ENCODE results near the gene TRMT2A.

Gene TRMT2A

GRCh38 chr22:20099099-20099711 lies 17.8 kb downstream of the TRMT2A start:
- DNase-seq: no peak

DNA sequence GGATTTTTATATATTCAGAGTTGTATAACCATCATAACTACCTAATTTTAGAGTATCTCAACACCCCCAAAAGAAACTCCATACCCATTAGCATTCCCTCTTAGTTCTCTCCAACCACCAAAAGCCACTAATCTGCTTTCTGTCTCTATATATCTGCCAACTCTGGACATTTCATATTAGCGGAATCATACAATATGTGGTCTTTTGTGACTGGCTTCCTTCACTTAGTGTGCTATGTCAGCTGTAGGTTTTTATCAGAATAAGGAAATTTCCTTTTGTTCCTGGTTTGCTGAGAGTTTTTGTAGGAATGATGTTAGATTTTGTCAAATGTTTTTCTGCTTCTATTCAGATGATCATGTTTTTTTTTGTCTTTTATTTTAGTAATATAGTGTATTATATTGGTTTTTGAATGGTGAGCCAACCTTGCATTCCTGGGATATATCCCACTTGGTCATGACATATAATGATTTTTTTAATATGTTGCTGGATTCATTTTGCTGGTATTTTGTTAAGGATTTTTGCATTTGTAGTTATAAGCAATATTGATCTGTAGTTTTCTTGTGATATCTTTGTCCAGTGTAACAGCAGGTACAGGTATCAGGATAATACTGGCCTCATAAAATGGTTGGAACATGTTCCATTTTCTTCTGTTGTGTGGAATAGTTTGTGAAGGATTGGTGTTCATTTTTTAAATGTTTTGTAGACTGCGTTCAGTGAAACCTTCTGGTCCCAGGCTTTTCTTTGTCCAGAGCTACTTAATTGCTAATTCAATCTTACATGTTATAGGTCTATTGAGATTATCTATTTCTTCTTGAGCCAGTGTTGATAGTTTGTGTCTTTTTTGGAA lies 20.2 kb downstream of the TRMT2A start:
- DNase-seq: no peak

- peak; percentile 64 for DNase-seq
These were observed 21.5 kb downstream of the TRMT2A start for GRCh38 chr22:20095521-20095920.

GRCh38 chr22:20094197-20094807 lies 22.7 kb downstream of the TRMT2A start:
- peak; percentile 58 for DNase-seq

GRCh38 chr22:20093418-20094196 lies 23.4 kb downstream of the TRMT2A start:
- peak; percentile 49 for DNase-seq

GRCh38 chr22:20092477-20092854 lies 24.6 kb downstream of the TRMT2A start:
- no peak for DNase-seq

DNA sequence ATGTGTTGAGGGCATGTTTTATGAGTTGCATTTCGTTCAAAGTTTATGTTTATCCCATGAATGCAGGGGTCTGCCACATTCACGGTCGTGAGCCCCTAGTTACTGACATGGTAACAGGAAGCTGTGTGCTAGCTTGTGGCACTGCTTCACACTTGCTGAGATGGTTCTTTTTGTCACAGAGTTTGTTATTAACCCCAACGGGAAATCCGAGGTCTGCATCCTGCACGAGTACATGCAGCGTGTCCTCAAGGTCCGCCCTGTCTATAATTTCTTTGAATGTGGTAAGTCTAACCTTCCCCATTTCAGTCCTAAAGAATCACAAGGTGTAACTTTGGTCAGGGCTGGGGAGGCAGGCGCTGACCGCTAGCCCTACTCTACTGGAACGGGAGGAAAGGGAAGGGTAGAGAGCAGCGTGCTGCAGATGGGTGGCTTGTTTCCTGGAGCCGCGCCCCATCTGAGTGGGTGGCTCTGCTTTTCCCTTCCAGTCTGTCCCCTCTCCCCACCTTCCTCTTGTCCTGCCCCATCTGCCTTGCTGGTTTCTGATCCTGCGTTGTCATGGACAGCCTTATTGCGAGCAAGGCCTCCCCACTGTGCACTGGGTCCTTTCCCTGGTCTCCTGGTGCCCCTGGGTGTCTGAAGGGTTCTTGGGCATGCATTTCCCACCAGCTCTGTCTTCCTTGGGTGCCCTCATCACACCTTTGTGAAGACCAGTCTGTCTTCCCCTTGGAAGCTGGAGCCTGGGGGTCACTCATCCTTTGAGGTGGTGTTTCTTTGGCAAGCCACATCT lies 25.1 kb downstream of the TRMT2A start:
- no peak for DNase-seq

GRCh38 chr22:20090730-20091240 lies 26.2 kb downstream of the TRMT2A start:
- DNase-seq: no peak

- no peak for DNase-seq
These were observed 26.9 kb downstream of the TRMT2A start for GRCh38 chr22:20089977-20090729.

- no peak for DNase-seq
These were observed 27.6 kb downstream of the TRMT2A start for GRCh38 chr22:20089226-20089976.

GRCh38 chr22:20088263-20088648 lies 28.8 kb downstream of the TRMT2A start:
- DNase-seq: no peak

GRCh38 chr22:20087319-20088262 lies 29.4 kb downstream of the TRMT2A start:
- no peak for DNase-seq

GRCh38 chr22:20086763-20087162 lies 30.3 kb downstream of the TRMT2A start:
- DNase-seq: no peak

DNA sequence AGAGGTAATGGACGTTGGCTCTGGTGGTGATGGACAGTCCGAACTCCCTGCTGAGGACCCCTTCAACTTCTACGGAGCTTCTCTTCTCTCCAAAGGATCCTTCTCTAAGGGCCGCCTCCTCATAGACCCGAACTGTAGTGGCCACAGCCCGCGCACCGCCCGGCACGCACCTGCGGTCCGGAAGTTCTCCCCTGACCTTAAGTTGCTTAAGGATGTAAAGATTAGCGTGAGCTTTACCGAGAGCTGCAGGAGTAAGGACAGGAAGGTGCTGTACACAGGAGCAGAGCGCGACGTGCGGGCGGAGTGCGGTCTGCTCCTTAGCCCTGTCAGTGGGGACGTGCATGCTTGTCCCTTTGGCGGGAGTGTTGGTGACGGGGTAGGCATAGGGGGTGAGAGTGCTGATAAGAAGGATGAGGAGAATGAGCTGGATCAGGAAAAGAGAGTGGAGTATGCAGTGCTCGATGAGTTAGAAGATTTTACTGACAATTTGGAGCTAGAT lies 30.9 kb downstream of the TRMT2A start:
- no peak for DNase-seq

GRCh38 chr22:20085651-20086050 lies 31.4 kb downstream of the TRMT2A start:
- DNase-seq: no peak

GRCh38 chr22:20084547-20085413 lies 32.2 kb downstream of the TRMT2A start:
- DNase-seq: no peak

- DNase-seq: no peak
These were observed 33.0 kb downstream of the TRMT2A start for GRCh38 chr22:20083891-20084546.
